ENCODE data around the gene HIGD1B. TPM values are rescaled to one million over a fixed set of nuclear protein-coding genes. Genes with fewer than 3 reads are reported as not detected.

HIGD1B gene
- total and polyA plus RNA-seq, 2 of the 13 experiments (the other 11 are each of a cell fraction or from before 2014, with no cell fraction given) = not detected

DNA sequence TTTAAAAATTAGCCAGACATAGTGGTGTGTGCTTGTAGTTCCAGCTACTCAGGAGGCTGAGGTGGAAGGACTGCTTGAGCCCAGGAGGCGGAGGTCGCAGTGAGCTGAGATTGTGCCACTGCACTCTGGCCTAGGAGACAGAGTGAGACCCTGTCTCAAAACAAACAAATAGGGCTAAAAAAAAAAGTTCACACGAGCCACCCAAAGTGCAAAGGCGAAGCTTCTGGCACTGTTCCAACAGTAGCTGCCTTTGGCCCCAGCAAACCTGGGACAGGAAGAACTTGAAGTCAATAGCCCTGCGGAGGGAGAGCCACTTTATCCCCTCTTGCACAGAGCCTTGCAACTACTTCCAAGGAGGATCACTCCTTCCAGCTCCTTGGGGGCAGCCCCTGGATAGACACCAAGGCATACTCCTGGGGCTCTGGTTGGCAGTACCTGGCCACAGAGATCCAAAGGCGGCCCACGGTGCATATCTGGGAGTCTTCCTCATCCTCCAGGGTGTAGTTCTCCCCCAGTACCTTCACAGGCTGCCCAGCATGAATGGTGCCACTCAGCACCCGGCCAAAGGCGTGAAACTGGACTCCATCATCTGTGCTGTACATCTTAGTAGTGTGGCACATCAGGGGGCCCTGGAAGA lies 14.7 kb downstream of the HIGD1B start (continued):
- TF ChIP-seq ZNF225 (CRISPR knock-in tag; IDR thresholded peaks at IDR 0.05) (0 out of 2 replicates have a peak, but pooled peaks have one; percentile 53), ZNF282 (IDR thresholded peaks at IDR 0.05; ENCODE audit: partially characterized antibody) (no peak), MAFG (CRISPR knock-in tag; IDR thresholded peaks at IDR 0.05) (no peak), TBX3 (IDR thresholded peaks at IDR 0.05; ENCODE audit: borderline replicate concordance) (no peak), ZNF839 (CRISPR knock-in tag; IDR thresholded peaks at IDR 0.05; ENCODE audit: borderline replicate concordance) (no peak), PITX1 (CRISPR knock-in tag; IDR thresholded peaks at IDR 0.05) (no peak), POGZ (CRISPR knock-in tag; IDR thresholded peaks at IDR 0.05) (0 out of 2 replicates have a peak, but pooled peaks have one; percentile 17), MIER3 (CRISPR knock-in tag; IDR thresholded peaks at IDR 0.05; ENCODE audit: borderline replicate concordance) (no peak), DPF2 (CRISPR knock-in tag; IDR thresholded peaks at IDR 0.05; ENCODE audit: borderline replicate concordance, low read depth) (no peak), ZKSCAN5 (CRISPR knock-in tag; IDR thresholded peaks at IDR 0.05) (no peak), ZNF24 (IDR thresholded peaks at IDR 0.05) (no peak), LCORL (IDR thresholded peaks at IDR 0.05) (no peak), LCORL (CRISPR knock-in tag; IDR thresholded peaks at IDR 0.05) (peak; percentile 79), ZNF841 (CRISPR knock-in tag; IDR thresholded peaks at IDR 0.05; ENCODE audit: borderline replicate concordance) (no peak), NFIC (IDR thresholded peaks at IDR 0.05; ENCODE audit: low read length) (peak; percentile 74; the same call in 1 of the 2 replicates), ZFP37 (CRISPR knock-in tag; IDR thresholded peaks at IDR 0.05; ENCODE audit: borderline replicate concordance) (no peak), FOSL2 (CRISPR knock-in tag; IDR thresholded peaks at IDR 0.05) (no peak), ZNF629 (CRISPR knock-in tag; conservative IDR thresholded peaks at IDR 0.05) (no peak), ZC3H13 (CRISPR knock-in tag; IDR thresholded peaks at IDR 0.05) (no peak), TAF15 (IDR thresholded peaks at IDR 0.05; ENCODE audit: low read depth, low read length, poor library complexity, severe bottlenecking) (no peak)
- TF ChIP-seq, protein P1, sequence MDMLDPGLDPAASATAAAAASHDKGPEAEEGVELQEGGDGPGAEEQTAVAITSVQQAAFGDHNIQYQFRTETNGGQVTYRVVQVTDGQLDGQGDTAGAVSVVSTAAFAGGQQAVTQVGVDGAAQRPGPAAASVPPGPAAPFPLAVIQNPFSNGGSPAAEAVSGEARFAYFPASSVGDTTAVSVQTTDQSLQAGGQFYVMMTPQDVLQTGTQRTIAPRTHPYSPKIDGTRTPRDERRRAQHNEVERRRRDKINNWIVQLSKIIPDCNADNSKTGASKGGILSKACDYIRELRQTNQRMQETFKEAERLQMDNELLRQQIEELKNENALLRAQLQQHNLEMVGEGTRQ (IDR thresholded peaks at IDR 0.05; ENCODE audit: low read depth, low read length) = no peak
- TF ChIP-seq, protein P1 (CRISPR knock-in tag; IDR thresholded peaks at IDR 0.05; ENCODE audit: borderline replicate concordance) = 0 out of 2 replicates have a peak, but pooled peaks have one; percentile 7
- TF ChIP-seq, protein P2, sequence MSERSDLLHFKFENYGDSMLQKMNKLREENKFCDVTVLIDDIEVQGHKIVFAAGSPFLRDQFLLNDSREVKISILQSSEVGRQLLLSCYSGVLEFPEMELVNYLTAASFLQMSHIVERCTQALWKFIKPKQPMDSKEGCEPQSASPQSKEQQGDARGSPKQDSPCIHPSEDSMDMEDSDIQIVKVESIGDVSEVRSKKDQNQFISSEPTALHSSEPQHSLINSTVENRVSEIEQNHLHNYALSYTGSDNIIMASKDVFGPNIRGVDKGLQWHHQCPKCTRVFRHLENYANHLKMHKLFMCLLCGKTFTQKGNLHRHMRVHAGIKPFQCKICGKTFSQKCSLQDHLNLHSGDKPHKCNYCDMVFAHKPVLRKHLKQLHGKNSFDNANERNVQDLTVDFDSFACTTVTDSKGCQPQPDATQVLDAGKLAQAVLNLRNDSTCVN (CRISPR knock-in tag; IDR thresholded peaks at IDR 0.05; ENCODE audit: borderline replicate concordance) = no peak
- TF ChIP-seq, protein P3, sequence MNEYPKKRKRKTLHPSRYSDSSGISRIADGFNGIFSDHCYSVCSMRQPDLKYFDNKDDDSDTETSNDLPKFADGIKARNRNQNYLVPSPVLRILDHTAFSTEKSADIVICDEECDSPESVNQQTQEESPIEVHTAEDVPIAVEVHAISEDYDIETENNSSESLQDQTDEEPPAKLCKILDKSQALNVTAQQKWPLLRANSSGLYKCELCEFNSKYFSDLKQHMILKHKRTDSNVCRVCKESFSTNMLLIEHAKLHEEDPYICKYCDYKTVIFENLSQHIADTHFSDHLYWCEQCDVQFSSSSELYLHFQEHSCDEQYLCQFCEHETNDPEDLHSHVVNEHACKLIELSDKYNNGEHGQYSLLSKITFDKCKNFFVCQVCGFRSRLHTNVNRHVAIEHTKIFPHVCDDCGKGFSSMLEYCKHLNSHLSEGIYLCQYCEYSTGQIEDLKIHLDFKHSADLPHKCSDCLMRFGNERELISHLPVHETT (CRISPR knock-in tag; conservative IDR thresholded peaks at IDR 0.05) = no peak
- TF ChIP-seq, protein P4, sequence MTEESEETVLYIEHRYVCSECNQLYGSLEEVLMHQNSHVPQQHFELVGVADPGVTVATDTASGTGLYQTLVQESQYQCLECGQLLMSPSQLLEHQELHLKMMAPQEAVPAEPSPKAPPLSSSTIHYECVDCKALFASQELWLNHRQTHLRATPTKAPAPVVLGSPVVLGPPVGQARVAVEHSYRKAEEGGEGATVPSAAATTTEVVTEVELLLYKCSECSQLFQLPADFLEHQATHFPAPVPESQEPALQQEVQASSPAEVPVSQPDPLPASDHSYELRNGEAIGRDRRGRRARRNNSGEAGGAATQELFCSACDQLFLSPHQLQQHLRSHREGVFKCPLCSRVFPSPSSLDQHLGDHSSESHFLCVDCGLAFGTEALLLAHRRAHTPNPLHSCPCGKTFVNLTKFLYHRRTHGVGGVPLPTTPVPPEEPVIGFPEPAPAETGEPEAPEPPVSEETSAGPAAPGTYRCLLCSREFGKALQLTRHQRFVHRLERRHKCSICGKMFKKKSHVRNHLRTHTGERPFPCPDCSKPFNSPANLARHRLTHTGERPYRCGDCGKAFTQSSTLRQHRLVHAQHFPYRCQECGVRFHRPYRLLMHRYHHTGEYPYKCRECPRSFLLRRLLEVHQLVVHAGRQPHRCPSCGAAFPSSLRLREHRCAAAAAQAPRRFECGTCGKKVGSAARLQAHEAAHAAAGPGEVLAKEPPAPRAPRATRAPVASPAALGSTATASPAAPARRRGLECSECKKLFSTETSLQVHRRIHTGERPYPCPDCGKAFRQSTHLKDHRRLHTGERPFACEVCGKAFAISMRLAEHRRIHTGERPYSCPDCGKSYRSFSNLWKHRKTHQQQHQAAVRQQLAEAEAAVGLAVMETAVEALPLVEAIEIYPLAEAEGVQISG (CRISPR knock-in tag; IDR thresholded peaks at IDR 0.05) = peak; percentile 30; the same call in 1 of the 2 replicates

Measured in HepG2 (cell line).